HepG2 (cell line): Measurements from ENCODE around the gene FEM1B. TPM values are rescaled to one million over a fixed set of nuclear protein-coding genes. Genes with fewer than 3 reads are reported as not detected.

Experiments
- ATF4 ChIP-seq, 2 experiments: fragments of 450-650 bp in 1 of 2; sonication (generic) in 1 of 2; formaldehyde crosslinking; IDR thresholded peaks; 2 replicates each; pipeline versions ENCODE4 v1.5.0 to v1.8.0; 2020 to 2022; ENCODE audit warnings: mild to moderate bottlenecking in 1 of 2, missing genetic modification reagents in 1 of 2
- ATF6 ChIP-seq: sonication (generic); formaldehyde crosslinking; conservative IDR thresholded peaks from 2 replicates; pipeline ENCODE4 v1.4.0; 2020; ENCODE audit warnings: missing genetic modification reagents
- ERF ChIP-seq: IDR thresholded peaks from 2 replicates; pipeline ENCODE4 v1.6.1; 2018; ENCODE audit warnings: missing biosample characterization, missing genetic modification reagents
- GMEB2 ChIP-seq: IDR thresholded peaks from 2 replicates; pipeline ENCODE4 v1.6.1; 2016; ENCODE audit warnings: missing biosample characterization, missing genetic modification reagents, low read depth
- MLLT10 ChIP-seq: sonication (generic); formaldehyde crosslinking; IDR thresholded peaks from 2 replicates; pipeline ENCODE4 v1.4.0; 2020; ENCODE audit warnings: missing genetic modification reagents
- PLSCR1 ChIP-seq: sonication (generic); formaldehyde crosslinking; IDR thresholded peaks from 2 replicates; pipeline ENCODE4 v1.5.0; 2020; ENCODE audit warnings: missing genetic modification reagents, mild to moderate bottlenecking, borderline replicate concordance
- RFXANK ChIP-seq: IDR thresholded peaks from 2 replicates; pipeline ENCODE4 v1.6.1; 2016
- RXRB ChIP-seq: IDR thresholded peaks from 2 replicates; pipeline ENCODE4 v1.6.1; 2016; ENCODE audit warnings: borderline replicate concordance, missing genetic modification reagents, missing compliant biosample characterization
- SAP130 ChIP-seq: IDR thresholded peaks from 2 replicates; pipeline ENCODE4 v1.6.1; 2016; ENCODE audit warnings: low read depth
- TBX2 ChIP-seq: sonication (generic); formaldehyde crosslinking; IDR thresholded peaks from 2 replicates; pipeline ENCODE4 v1.5.0; 2020; ENCODE audit warnings: missing genetic modification reagents, mild to moderate bottlenecking, borderline replicate concordance
- ZBTB39 ChIP-seq: sonication (generic); formaldehyde crosslinking; IDR thresholded peaks from 2 replicates; pipeline ENCODE4 v1.5.0; 2020; ENCODE audit warnings: missing genetic modification reagents
- ZFP36 ChIP-seq: fragments of 150-350 bp; IDR thresholded peaks from 2 replicates; pipeline ENCODE4 v1.6.1; 2018; ENCODE audit warnings: borderline replicate concordance, low read length, low read depth; ENCODE audit not compliant: partially characterized antibody
- ZIK1 ChIP-seq: sonication (generic); formaldehyde crosslinking; IDR thresholded peaks from 2 replicates; pipeline ENCODE4 v1.5.0; 2020; ENCODE audit warnings: mild to moderate bottlenecking, low read depth, missing genetic modification reagents, borderline replicate concordance
- ZNF10 ChIP-seq: sonication (generic); formaldehyde crosslinking; IDR thresholded peaks from 2 replicates; pipeline ENCODE4 v1.4.0; 2020; ENCODE audit warnings: mild to moderate bottlenecking, low read depth, missing genetic modification reagents, borderline replicate concordance
- ZNF263 ChIP-seq: sonication (generic); formaldehyde crosslinking; IDR thresholded peaks from 2 replicates; pipeline ENCODE4 v1.4.0; 2020; ENCODE audit warnings: missing genetic modification reagents
- ZNF562 ChIP-seq: sonication (generic); formaldehyde crosslinking; IDR thresholded peaks from 2 replicates; pipeline ENCODE4 v1.8.0; 2022; ENCODE audit warnings: missing genetic modification reagents, borderline replicate concordance
- ZNF800 ChIP-seq: sonication (generic); formaldehyde crosslinking; IDR thresholded peaks from 2 replicates; pipeline ENCODE4 v1.4.0; 2020; ENCODE audit warnings: missing genetic modification reagents
- ZNF83 ChIP-seq: sonication (generic); formaldehyde crosslinking; IDR thresholded peaks from 2 replicates; pipeline ENCODE4 v1.4.0; 2020; ENCODE audit warnings: missing genetic modification reagents, mild to moderate bottlenecking, borderline replicate concordance
- ZSCAN20 ChIP-seq: sonication (generic); formaldehyde crosslinking; IDR thresholded peaks from 2 replicates; pipeline ENCODE4 v1.4.0; 2020; ENCODE audit warnings: missing genetic modification reagents, mild to moderate bottlenecking, borderline replicate concordance
- polyA plus RNA-seq, 8 experiments: library from polyadenylated mRNA; depleted of rRNA in 3 of 8; stranded (reverse) in 7 of 8; unstranded in 1 of 8; fragments of >200 nt; fragmentation: Illumina TruSeq in 4 of 8; extraction: Trizol in 4 of 8; gene quantifications; 2 replicates each; pipeline versions ENCODE4 v1.2.1 to v1.2.3, GENCODE V29; 2011 to 2016; ENCODE audit warnings: low read depth in 4 of 8, missing spikeins in 1 of 8, mixed read lengths in 1 of 8; ENCODE audit not compliant: insufficient read depth in 1 of 8
- total RNA-seq, 5 experiments: library from RNA; depleted of rRNA; stranded (reverse); fragments of >200 nt; fragmentation: Illumina TruSeq; extraction: Trizol; gene quantifications; 2 replicates each; pipeline ENCODE4 v1.2.3, GENCODE V29; 2016; ENCODE audit warnings: low read depth in 1 of 5

The FEM1B gene
- total and polyA plus RNA-seq, 2 of the 13 experiments (the other 11 are each of a cell fraction or from before 2014, with no cell fraction given) = 38.1 to 40.0 TPM

GRCh38 chr15:68228143-68228970, 49.2 kb upstream of the FEM1B start (continued):
- TF ChIP-seq ATF6 (CRISPR knock-in tag) (no peak), SAP130 (CRISPR knock-in tag) (0 out of 2 replicates have a peak, but pooled peaks have one; percentile 11), ZIK1 (no peak), ZFP36 (peak; percentile 96), ZNF800 (CRISPR knock-in tag) (no peak), ZNF83 (no peak), ATF4 (CRISPR knock-in tag; IDR thresholded peaks at IDR 0.05) (no peak), ZBTB39 (CRISPR knock-in tag) (0 out of 2 replicates have a peak, but pooled peaks have one; percentile 10), GMEB2 (no peak), RXRB (CRISPR knock-in tag) (no peak), RFXANK (CRISPR knock-in tag) (no peak), ZSCAN20 (CRISPR knock-in tag) (no peak), ZNF10 (CRISPR knock-in tag) (no peak), MLLT10 (CRISPR knock-in tag) (no peak), PLSCR1 (CRISPR knock-in tag) (no peak), ZNF263 (CRISPR knock-in tag) (0 out of 2 replicates have a peak, but pooled peaks have one; percentile 22), ERF (CRISPR knock-in tag) (peak; percentile 14; the same call in 1 of the 2 replicates), TBX2 (0 out of 2 replicates have a peak, but pooled peaks have one; percentile 5), ZNF562 (CRISPR knock-in tag) (no peak)
